Mammary epithelial cell (primary cell): ENCODE data around the gene PKD1L1.

Experiments used
- EZH2 ChIP-seq: IDR thresholded peaks from 2 replicates; pipeline ENCODE4 v1.6.1; 2012; ENCODE audit warnings: low read length, inconsistent platforms, borderline replicate concordance
- TF ChIP-seq, protein P1 (sequence below), 2 donors: IDR thresholded peaks in 1 of 2; conservative IDR thresholded peaks in 1 of 2; 2 replicates each; pipeline ENCODE4 v1.5.1; 2011 to 2012; ENCODE audit warnings: inconsistent platforms in 2 of 2, low read length in 2 of 2, mild to moderate bottlenecking in 2 of 2, control low read depth in 1 of 2, low read depth in 1 of 2; ENCODE audit not compliant: insufficient read depth in 1 of 2; ENCODE audit errors: extremely low read depth in 1 of 2

DNA sequence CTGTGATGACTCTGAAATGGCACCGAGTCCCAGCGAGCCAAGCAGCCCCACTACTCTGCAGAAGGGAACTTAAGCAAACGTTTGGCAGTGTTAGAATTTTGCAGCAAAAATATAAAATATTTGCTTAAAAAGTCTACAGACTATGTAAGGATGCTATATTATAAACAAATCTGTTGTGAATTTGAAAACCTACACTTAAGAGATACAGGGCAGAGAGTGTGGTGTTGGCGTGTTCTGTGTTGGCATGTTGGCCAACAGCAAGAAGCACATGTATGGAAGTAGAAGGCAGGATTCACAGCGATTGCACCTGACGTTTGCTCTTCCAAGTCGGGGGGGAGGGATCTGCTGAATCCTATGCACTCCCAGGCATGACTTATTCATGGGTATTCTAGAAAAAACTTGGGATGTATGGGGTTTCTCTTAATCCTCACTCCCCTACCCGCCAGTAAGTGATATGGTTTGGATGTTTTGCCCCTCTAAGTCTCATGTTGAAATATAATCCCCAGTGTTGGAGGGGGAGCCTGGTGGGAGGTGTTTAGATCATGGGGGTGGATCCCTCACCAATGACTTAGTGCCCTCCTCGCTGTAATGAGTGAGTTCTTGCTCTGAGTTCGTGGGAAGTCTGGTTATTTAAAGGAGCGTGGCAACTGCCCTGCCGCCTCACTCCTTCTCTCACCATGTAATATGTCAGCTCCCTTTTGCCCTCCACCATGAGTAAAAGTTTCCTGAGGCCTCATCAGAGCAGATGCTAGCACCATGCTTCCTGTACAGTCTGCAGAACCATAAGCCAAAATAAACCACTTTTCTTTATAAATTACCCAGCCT lies 62.1 kb downstream of the PKD1L1 start:
- TF ChIP-seq EZH2 = no peak
- TF ChIP-seq, protein P1, sequence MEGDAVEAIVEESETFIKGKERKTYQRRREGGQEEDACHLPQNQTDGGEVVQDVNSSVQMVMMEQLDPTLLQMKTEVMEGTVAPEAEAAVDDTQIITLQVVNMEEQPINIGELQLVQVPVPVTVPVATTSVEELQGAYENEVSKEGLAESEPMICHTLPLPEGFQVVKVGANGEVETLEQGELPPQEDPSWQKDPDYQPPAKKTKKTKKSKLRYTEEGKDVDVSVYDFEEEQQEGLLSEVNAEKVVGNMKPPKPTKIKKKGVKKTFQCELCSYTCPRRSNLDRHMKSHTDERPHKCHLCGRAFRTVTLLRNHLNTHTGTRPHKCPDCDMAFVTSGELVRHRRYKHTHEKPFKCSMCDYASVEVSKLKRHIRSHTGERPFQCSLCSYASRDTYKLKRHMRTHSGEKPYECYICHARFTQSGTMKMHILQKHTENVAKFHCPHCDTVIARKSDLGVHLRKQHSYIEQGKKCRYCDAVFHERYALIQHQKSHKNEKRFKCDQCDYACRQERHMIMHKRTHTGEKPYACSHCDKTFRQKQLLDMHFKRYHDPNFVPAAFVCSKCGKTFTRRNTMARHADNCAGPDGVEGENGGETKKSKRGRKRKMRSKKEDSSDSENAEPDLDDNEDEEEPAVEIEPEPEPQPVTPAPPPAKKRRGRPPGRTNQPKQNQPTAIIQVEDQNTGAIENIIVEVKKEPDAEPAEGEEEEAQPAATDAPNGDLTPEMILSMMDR (conservative IDR thresholded peaks at IDR 0.05 in 1 of 2, IDR thresholded peaks at IDR 0.05 in 1 of 2; ENCODE audit: extremely low read depth in 1 of 2, insufficient read depth in 1 of 2, low read depth in 1 of 2, low read length in 2 of 2) = no peak
